Ishikawa (cell line): ENCODE data around the gene RIC1.

ENCODE experiments used
- CEBPB ChIP-seq: IDR thresholded peaks from 2 replicates; pipeline ENCODE4 v1.6.1; 2012
- CREB1 ChIP-seq: IDR thresholded peaks from 2 replicates; pipeline ENCODE4 v1.6.1; 2012; ENCODE audit warnings: low read depth
- EGR1 ChIP-seq: IDR thresholded peaks from 2 replicates; pipeline ENCODE4 v1.6.1; 2012
- EP300 ChIP-seq: IDR thresholded peaks from 2 replicates; pipeline ENCODE4 v1.6.1; 2012; ENCODE audit warnings: borderline replicate concordance
- FOXM1 ChIP-seq: IDR thresholded peaks from 2 replicates; pipeline ENCODE4 v1.6.1; 2012; ENCODE audit warnings: low read depth, borderline replicate concordance
- NFIC ChIP-seq: IDR thresholded peaks from 2 replicates; pipeline ENCODE4 v1.6.1; 2012
- RAD21 ChIP-seq: IDR thresholded peaks from 2 replicates; pipeline ENCODE4 v1.6.1; 2012; ENCODE audit warnings: low read depth
- TAF1 ChIP-seq: IDR thresholded peaks from 2 replicates; pipeline ENCODE4 v1.6.1; 2012; ENCODE audit warnings: low read depth, mild to moderate bottlenecking
- TEAD4 ChIP-seq: IDR thresholded peaks from 2 replicates; pipeline ENCODE4 v1.6.1; 2012
- YY1 ChIP-seq: IDR thresholded peaks from 2 replicates; pipeline ENCODE4 v1.6.1; 2012; ENCODE audit warnings: low read depth
- ZBTB7A ChIP-seq: IDR thresholded peaks from 2 replicates; pipeline ENCODE4 v1.6.1; 2012; ENCODE audit warnings: low read depth
- TF ChIP-seq, protein P1 (sequence below): IDR thresholded peaks from 2 replicates; pipeline ENCODE4 v1.6.1; 2012; ENCODE audit warnings: low read depth, mild to moderate bottlenecking
- TF ChIP-seq, protein P2 (sequence below): IDR thresholded peaks from 2 replicates; pipeline ENCODE4 v1.6.1; 2012
- TF ChIP-seq, protein P3 (sequence below): IDR thresholded peaks from 2 replicates; pipeline ENCODE4 v1.6.1; 2012

DNA sequence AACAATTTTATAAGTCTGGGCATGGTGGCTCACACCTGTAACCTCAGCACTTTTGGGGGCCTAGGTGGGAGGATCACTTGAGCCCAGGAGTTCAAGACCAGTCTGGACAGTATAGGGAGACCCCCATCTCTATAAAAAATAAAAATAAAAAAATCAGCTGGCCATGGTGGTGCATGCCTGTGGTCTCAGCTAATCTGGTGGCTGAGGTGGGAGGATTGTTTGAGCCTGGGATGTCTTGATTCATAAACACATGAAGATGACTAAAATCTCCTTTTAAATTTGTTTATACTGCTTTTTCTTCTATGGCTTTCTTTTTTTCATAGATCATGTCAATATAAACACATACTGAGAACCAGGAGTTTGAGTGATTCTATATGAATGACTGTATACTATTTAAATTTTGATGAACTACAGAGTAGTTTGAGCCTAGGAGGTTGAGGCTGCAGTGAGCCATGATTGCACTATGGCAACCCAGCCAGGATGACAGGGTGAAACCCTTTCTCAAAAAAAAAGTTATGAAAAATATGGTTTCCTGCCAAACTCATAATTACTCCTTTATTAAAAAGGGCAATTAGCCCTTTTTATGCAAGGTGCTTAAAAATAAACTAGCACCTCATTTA is 14.2 kb downstream of the RIC1 start:
- no peak for TF ChIP-seq CREB1
- TF ChIP-seq, protein P1, sequence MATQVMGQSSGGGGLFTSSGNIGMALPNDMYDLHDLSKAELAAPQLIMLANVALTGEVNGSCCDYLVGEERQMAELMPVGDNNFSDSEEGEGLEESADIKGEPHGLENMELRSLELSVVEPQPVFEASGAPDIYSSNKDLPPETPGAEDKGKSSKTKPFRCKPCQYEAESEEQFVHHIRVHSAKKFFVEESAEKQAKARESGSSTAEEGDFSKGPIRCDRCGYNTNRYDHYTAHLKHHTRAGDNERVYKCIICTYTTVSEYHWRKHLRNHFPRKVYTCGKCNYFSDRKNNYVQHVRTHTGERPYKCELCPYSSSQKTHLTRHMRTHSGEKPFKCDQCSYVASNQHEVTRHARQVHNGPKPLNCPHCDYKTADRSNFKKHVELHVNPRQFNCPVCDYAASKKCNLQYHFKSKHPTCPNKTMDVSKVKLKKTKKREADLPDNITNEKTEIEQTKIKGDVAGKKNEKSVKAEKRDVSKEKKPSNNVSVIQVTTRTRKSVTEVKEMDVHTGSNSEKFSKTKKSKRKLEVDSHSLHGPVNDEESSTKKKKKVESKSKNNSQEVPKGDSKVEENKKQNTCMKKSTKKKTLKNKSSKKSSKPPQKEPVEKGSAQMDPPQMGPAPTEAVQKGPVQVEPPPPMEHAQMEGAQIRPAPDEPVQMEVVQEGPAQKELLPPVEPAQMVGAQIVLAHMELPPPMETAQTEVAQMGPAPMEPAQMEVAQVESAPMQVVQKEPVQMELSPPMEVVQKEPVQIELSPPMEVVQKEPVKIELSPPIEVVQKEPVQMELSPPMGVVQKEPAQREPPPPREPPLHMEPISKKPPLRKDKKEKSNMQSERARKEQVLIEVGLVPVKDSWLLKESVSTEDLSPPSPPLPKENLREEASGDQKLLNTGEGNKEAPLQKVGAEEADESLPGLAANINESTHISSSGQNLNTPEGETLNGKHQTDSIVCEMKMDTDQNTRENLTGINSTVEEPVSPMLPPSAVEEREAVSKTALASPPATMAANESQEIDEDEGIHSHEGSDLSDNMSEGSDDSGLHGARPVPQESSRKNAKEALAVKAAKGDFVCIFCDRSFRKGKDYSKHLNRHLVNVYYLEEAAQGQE = no peak
- no peak for TF ChIP-seq TAF1
- TF ChIP-seq CEBPB = no peak
- TF ChIP-seq EP300 = no peak
- TF ChIP-seq, protein P2, sequence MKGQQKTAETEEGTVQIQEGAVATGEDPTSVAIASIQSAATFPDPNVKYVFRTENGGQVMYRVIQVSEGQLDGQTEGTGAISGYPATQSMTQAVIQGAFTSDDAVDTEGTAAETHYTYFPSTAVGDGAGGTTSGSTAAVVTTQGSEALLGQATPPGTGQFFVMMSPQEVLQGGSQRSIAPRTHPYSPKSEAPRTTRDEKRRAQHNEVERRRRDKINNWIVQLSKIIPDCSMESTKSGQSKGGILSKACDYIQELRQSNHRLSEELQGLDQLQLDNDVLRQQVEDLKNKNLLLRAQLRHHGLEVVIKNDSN = no peak
- no peak for TF ChIP-seq EGR1
- TF ChIP-seq RAD21 = no peak
- TF ChIP-seq, protein P3, sequence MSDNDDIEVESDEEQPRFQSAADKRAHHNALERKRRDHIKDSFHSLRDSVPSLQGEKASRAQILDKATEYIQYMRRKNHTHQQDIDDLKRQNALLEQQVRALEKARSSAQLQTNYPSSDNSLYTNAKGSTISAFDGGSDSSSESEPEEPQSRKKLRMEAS = no peak
- no peak for TF ChIP-seq TEAD4
- TF ChIP-seq FOXM1 = no peak
- no peak for TF ChIP-seq YY1
- no peak for TF ChIP-seq NFIC
- no peak for TF ChIP-seq ZBTB7A
